NCI-H748 (cell line): ENCODE results near the gene INPP5F.
"Not testable (repeated sequence)": the region's sequence is repeated elsewhere in the genome, so short reads cannot be mapped to it uniquely, and the experiment has no call there.

Experiments
- DNase-seq: peaks from one replicate; lab custom pipeline; 2025; ENCODE audit not compliant: unreplicated experiment; lab: John Stamatoyannopoulos, UW

The INPP5F gene

GRCh38 chr10:119863951-119864565, 138.2 kb downstream of the INPP5F start:
- no peak for DNase-seq

- DNase-seq = no peak
Observed at GRCh38 chr10:119865699-119866240, 139.9 kb downstream of the INPP5F start.

- no peak for DNase-seq
Observed at GRCh38 chr10:119867317-119867716, 141.5 kb downstream of the INPP5F start.

DNA sequence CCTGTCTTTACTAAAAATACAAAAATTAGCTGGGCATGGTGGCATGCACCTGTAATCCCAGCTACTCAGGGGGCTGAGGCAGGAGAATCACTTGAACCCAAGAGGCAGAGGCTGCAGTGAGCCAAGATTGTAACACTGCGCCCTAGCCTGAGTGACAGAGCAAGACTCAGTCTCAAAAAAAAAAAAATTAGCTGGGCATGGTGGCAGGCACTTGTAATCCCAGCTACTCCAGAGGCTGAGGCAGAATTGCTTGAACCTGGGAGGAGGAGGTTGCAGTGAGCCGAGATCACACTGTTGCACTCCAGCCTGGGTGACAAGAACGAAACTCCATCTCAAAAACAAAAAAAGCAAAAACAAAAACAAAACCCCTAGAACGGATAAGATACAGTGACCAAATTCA, 143.5 kb downstream of the INPP5F start:
- not testable (repeated sequence) for DNase-seq

DNA sequence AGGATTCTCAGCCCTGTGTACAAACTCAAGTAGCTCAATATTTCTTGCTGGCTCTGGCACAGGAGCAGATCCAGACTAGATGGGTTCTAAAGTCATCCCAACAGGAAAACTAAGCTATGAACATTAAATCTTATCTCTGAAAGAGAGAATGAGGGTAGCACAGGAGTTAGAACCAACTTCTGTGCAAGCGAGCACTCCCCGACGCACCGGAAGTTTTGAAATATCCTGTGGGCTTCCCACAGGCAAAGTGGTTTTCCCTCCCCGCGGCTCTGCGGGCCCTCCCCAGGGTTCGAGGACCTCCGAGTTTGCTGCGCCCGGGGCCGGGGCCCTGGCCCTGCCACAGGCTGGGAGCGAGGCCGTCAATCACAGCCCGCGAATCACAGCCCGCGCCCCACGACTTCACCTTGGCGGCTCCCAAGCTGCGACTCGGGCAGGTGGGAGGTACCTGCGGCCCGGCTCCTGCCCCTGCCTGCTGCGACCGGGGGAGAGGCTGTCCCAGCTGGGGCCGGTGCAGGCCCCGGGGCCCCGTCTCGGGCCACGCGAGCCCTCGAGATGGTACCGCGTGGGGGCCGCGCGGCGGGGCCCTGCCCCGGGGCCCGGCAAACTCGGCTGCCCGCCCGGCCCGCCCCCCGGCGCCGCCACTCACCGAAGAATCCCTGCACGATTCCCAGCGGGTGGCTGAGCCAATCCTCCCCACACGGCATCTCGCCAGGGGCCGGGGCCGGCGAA, 146.2 kb downstream of the INPP5F start:
- DNase-seq = peak; percentile 81

GRCh38 chr10:119872610-119872859, 146.7 kb downstream of the INPP5F start, which contains the start of gene MCMBP:
Gene MCMBP (minus strand): TSS chr10:119872843. CDS start chr10:119872584, 259 bp downstream.
- DNase-seq = no peak

GRCh38 chr10:119872860-119873681, 147.2 kb downstream of the INPP5F start:
- DNase-seq = peak; percentile 89

- DNase-seq = no peak
Observed at GRCh38 chr10:119878524-119878923, 152.7 kb downstream of the INPP5F start.
